Measurements from ENCODE around the gene KCNIP4. TPM values are rescaled to one million over a fixed set of nuclear protein-coding genes. Genes with fewer than 3 reads are reported as not detected.

Gene KCNIP4
- total and polyA plus RNA-seq, 10 of the 15 experiments (the other 5 are each of a cell fraction or from before 2014, with no cell fraction given) = 0.03 to 0.23 (median 0.13) TPM; not detected in 7

GRCh38 chr4:21802406-21802805, 146.2 kb downstream of the KCNIP4 start:
- ChIA-PET CTCF (interaction anchor here (8.4 kb wide), 1 partner anchor 14 kb away, joined by 75 read pairs; no protein-coding TSS in a partner anchor), POLR2A (no interaction called here), RAD21 (ENCODE audit: unreplicated experiment) (no interaction called here), SMC1A (ENCODE audit: uncharacterized antibody, unreplicated experiment) (no interaction called here)
- Histone ChIP-seq H2AFZ (ENCODE audit: control insufficient read depth, low read depth, low read length) (no peak overlapping the region), H3K4me2 (ENCODE audit: control insufficient read depth, insufficient read depth) (no peak overlapping the region), H3K9ac (ENCODE audit: control insufficient read depth, insufficient read depth, low read length) (no peak overlapping the region), H4K20me1 (ENCODE audit: control insufficient read depth, insufficient read depth) (no peaks in the 10 kb centered on the region), H3K27ac (ENCODE audit: control insufficient read depth, insufficient read depth) (no peak overlapping the region), H3K27me3 (replicated peaks in 1 of 2; ENCODE audit: control insufficient read depth in 2 of 2, insufficient read depth in 2 of 2, low read length in 1 of 2) (no peaks in the 10 kb centered on the region), H3K79me2 (ENCODE audit: control insufficient read depth, insufficient read depth, low read length) (no peaks in the 10 kb centered on the region), H3K36me3 (ENCODE audit: control insufficient read depth in 2 of 2, insufficient read depth in 2 of 2, low read length in 1 of 2) (no peaks in the 10 kb centered on the region), H3K4me1 (ENCODE audit: control insufficient read depth, insufficient read depth, low read length) (no peaks in the 10 kb centered on the region), H3K4me3 (no peak overlapping the region), H3K9me3 (replicated peaks; ENCODE audit: control insufficient read depth, insufficient read depth, low read length) (no peaks in the 10 kb centered on the region)
- FAIRE-seq (no peak), ATAC-seq (no peak), DNase-seq (ENCODE audit: low read depth, low spot score) (no peak)
- no TSS peak for BruUV-seq (replicated peaks)
- WGBS (ENCODE audit: insufficient coverage, insufficient replicate concordance, low lambda C conversion rate, missing lambda C conversion rate) = 0% methylated on average over 1 of the region's 1 CpG
- intact Hi-C loops (cut with micrococcal nuclease; ENCODE audit: unreplicated experiment) = no loop called here
- in situ Hi-C loops (cut with MboI) = no loop called here
- TF ChIP-seq SRF (IDR thresholded peaks at IDR 0.05; ENCODE audit: low read depth in 2 of 2, low read length in 2 of 2) = no peak
- no peak for TF ChIP-seq HDGF (IDR thresholded peaks at IDR 0.05)
- no peak for TF ChIP-seq REST (IDR thresholded peaks at IDR 0.05; ENCODE audit: low read depth, low read length)
- TF ChIP-seq, protein P1, sequence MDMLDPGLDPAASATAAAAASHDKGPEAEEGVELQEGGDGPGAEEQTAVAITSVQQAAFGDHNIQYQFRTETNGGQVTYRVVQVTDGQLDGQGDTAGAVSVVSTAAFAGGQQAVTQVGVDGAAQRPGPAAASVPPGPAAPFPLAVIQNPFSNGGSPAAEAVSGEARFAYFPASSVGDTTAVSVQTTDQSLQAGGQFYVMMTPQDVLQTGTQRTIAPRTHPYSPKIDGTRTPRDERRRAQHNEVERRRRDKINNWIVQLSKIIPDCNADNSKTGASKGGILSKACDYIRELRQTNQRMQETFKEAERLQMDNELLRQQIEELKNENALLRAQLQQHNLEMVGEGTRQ (IDR thresholded peaks at IDR 0.05; ENCODE audit: borderline replicate concordance, low read depth, low read length) = no peak
- no peak for TF ChIP-seq CHD1 (IDR thresholded peaks at IDR 0.05; ENCODE audit: low read depth, low read length)
- no peak for TF ChIP-seq EGR1 (IDR thresholded peaks at IDR 0.05; ENCODE audit: borderline replicate concordance in 1 of 2, low read depth in 2 of 2, low read length in 2 of 2)
- TF ChIP-seq IRF3 (IDR thresholded peaks at IDR 0.05) = no peak
- no peak for TF ChIP-seq POLR2AphosphoS5 (IDR thresholded peaks at IDR 0.05; ENCODE audit: low read length)
- TF ChIP-seq CBX5 (IDR thresholded peaks at IDR 0.05; ENCODE audit: low read depth) = no peak
- TF ChIP-seq KAT2A (conservative IDR thresholded peaks at IDR 0.05; ENCODE audit: control insufficient read depth, low read depth, low read length) = no peak
- TF ChIP-seq, protein P2, sequence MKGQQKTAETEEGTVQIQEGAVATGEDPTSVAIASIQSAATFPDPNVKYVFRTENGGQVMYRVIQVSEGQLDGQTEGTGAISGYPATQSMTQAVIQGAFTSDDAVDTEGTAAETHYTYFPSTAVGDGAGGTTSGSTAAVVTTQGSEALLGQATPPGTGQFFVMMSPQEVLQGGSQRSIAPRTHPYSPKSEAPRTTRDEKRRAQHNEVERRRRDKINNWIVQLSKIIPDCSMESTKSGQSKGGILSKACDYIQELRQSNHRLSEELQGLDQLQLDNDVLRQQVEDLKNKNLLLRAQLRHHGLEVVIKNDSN (IDR thresholded peaks at IDR 0.05; ENCODE audit: borderline replicate concordance, extremely low read length, insufficient read depth, low read depth, low read length) = no peak
- no peak for TF ChIP-seq NFIC (IDR thresholded peaks at IDR 0.05; ENCODE audit: low read depth, low read length)
- no peak for TF ChIP-seq NFYA (IDR thresholded peaks at IDR 0.05; ENCODE audit: borderline replicate concordance, low read depth, low read length)
- no peak for TF ChIP-seq NR2F1 (conservative IDR thresholded peaks at IDR 0.05)
- TF ChIP-seq RB1 (IDR thresholded peaks at IDR 0.05; ENCODE audit: borderline replicate concordance) = no peak
- no peak for TF ChIP-seq SP1 (IDR thresholded peaks at IDR 0.05; ENCODE audit: low read depth, low read length)
- no peak for TF ChIP-seq NR2C1 (IDR thresholded peaks at IDR 0.05)
- no peak for TF ChIP-seq NFXL1 (IDR thresholded peaks at IDR 0.05; ENCODE audit: borderline replicate concordance)

Measured in GM12878 (cell line).